Right atrium auricular region (tissue), 2 donors: ENCODE measurements around the gene RINL. TPM values are rescaled to one million over a fixed set of nuclear protein-coding genes. Genes with fewer than 3 reads are reported as not detected.

Source experiments
- DNase-seq: peaks from one replicate; pipeline ENCODE4 v3.0.0-alpha.2; 2019; ENCODE audit warnings: low spot score
- H3K27ac ChIP-seq, 2 donors: fragments of 200-600 bp; sonication (generic); 1 replicate in 1 of 2; 2 replicates in 1 of 2; pipeline ENCODE4 v1.5.1; 2016 to 2019
- H3K27me3 ChIP-seq, 2 donors: fragments of 200-600 bp; sonication (generic); one replicate each; pipeline versions ENCODE4 v1.5.1 to v1.6.0; 2017 to 2019
- H3K36me3 ChIP-seq: fragments of 200-600 bp; sonication (generic); one replicate; pipeline ENCODE4 v1.5.1; 2016
- H3K4me1 ChIP-seq, 2 donors: fragments of 200-600 bp; sonication (generic); one replicate each; pipeline versions ENCODE4 v1.5.1 to v1.6.0; 2017 to 2019
- H3K4me3 ChIP-seq, 2 donors: fragments of 200-600 bp; sonication (generic); 1 replicate in 1 of 2; 2 replicates in 1 of 2; pipeline ENCODE4 v1.5.1; 2017 to 2019; ENCODE audit warnings: mild to moderate bottlenecking in 1 of 2, moderate library complexity in 1 of 2
- H3K9me3 ChIP-seq, 2 donors: fragments of 200-600 bp; sonication (generic); one replicate each; pipeline ENCODE4 v1.5.1; 2019
- total RNA-seq, 2 donors: library from RNA; depleted of rRNA; stranded (reverse); fragments of >200 nt; gene quantifications; one replicate each; pipeline ENCODE4 v1.1.0, GENCODE V29; 2016
- TF ChIP-seq, protein P1 (sequence below), 2 donors: fragments of 200-600 bp; sonication (generic); IDR thresholded peaks; one replicate each; pipeline ENCODE4 v1.5.1; 2019; ENCODE audit warnings: antibody characterized with exemption in 2 of 2

RINL gene
- total RNA-seq, 2 donors from 2014 or later, result 3.3 to 5.5 TPM

DNA sequence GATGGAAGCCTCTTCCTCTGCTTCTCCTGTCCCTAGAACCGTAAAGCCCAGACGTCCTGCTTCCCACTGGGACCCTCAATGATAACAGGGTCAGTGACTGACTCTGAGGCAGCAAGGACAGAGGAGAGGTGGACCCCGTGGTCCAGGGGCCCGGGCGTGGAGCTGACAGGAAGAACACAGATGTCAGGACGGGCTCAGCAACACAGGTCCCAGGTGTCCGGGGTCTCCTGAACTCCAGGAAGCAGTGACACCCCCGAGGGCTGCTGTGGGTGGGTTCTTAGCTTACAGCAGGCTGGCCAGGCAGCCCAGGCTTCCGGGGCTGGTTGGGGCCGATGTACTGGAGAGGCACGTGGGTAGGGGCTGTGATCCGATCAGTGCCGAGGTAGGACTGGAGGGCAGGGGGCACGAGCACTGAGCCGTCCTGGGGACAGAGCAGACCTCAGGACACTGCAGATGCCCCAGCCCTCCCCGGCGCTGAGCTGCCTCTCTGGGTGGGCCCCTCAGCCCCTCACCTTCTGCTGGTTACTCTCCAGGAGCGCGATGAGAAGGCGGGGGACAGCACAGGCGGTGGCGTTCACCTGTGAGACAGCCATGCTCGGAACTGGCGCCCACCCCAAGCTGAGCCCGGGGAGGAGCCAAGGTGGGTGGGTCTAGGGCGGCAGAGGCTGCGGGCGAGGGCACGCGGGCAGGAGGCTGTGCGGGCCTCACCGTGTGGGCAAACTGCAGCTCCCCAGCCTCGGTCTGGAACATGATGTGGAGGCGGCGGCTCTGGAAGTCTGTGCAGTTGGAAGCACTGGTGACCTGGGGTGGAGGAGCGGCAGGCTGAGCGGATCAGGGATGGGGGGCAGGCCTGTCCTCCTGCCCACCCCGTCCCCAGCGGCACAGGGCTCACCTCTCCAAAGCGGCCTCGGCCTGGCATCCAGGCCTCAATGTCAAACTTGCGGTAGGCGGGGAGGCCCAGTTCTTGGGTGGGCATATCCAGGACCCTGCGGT, 37.5 kb upstream of the RINL start:
- H3K9me3 ChIP-seq, result no peaks in the 10 kb centered on the region
- TF ChIP-seq, protein P1, sequence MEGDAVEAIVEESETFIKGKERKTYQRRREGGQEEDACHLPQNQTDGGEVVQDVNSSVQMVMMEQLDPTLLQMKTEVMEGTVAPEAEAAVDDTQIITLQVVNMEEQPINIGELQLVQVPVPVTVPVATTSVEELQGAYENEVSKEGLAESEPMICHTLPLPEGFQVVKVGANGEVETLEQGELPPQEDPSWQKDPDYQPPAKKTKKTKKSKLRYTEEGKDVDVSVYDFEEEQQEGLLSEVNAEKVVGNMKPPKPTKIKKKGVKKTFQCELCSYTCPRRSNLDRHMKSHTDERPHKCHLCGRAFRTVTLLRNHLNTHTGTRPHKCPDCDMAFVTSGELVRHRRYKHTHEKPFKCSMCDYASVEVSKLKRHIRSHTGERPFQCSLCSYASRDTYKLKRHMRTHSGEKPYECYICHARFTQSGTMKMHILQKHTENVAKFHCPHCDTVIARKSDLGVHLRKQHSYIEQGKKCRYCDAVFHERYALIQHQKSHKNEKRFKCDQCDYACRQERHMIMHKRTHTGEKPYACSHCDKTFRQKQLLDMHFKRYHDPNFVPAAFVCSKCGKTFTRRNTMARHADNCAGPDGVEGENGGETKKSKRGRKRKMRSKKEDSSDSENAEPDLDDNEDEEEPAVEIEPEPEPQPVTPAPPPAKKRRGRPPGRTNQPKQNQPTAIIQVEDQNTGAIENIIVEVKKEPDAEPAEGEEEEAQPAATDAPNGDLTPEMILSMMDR (IDR thresholded peaks at IDR 0.05), result no peak
- no peak overlapping the region for H3K4me3 ChIP-seq
- no peak for DNase-seq
- H3K27me3 ChIP-seq, result no peaks in the 10 kb centered on the region
- no peaks in the 10 kb centered on the region for H3K36me3 ChIP-seq
- no peak overlapping the region for H3K27ac ChIP-seq
- H3K4me1 ChIP-seq, result peaks cover 0 to 4% of the 10 kb centered on the region in 2 donors

DNA sequence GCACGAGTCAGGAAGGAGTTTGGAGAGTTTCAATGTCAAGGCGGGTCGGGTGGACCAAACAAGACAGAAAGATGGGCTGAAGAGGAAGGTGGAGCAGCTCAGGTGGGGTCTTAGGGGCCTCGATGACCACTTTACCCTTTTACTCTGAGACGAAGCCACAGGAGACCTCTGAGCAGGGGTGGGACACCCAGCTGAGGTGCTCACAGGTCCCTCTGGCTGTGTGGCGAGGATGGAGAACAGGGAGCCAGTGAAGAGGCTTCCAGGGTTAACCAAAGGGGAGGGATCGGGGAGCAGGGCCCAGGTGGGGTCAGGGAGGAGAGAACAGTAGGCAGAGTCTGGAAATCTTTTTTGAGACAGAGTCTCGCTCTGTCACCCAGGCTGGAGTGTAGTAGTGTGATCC, 35.9 kb upstream of the RINL start:
- no peaks in the 10 kb centered on the region for H3K27me3 ChIP-seq
- H3K4me1 ChIP-seq, result peaks cover 0 to 4% of the 10 kb centered on the region in 2 donors
- TF ChIP-seq, protein P1 (IDR thresholded peaks at IDR 0.05), result no peak
- H3K4me3 ChIP-seq, result no peak overlapping the region
- no peak overlapping the region for H3K27ac ChIP-seq
- no peaks in the 10 kb centered on the region for H3K36me3 ChIP-seq
- H3K9me3 ChIP-seq, result no peaks in the 10 kb centered on the region
- DNase-seq, result no peak

DNA sequence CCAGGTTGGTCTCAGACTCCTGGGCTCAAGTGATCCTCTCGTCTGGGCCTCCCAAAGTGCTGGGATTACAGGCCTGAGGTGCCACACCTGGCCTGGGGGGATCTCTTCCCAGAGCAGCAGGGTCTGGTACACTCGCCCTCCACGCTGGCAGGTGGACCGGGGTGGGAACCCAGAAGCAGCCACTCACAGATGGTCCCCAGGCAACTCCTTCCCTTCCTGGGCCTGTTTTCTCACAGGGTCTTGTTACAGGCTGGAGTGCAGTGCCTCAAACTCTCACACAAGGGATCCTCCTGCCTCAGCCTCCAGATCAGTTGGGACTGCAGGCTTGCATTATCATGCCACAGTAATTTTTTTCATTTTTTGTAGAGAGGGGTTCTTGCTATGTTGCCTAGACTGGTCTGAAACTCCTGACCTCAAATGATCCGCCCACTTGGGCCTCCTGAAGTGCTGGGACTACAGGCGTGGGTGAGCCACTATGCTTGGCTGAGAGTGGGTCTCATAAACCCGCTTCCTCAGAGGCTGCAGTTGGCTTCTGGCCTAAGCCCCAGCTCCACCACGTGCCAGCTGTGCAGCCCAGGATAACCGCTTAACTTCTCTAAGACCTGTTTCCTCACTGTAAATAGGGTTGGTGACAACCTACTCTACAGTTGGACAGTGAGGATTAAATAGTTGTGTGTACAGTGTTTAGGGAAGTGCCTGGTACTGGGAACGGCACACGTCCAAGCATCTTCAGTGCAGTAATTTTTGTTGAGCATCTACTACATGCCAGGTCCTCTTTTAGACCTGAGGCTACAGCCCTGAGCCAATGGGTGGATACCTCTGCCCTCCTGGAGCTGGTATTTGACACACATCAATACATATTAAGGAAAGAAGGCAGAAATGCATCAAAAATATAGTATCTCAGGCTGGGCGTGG, 34.8 kb upstream of the RINL start:
- H3K4me3 ChIP-seq, result no peak overlapping the region
- TF ChIP-seq, protein P1 (IDR thresholded peaks at IDR 0.05), result no peak
- no peak for DNase-seq
- no peaks in the 10 kb centered on the region for H3K27me3 ChIP-seq
- H3K4me1 ChIP-seq, result peaks cover 0 to 4% of the 10 kb centered on the region in 2 donors
- H3K9me3 ChIP-seq, result no peaks in the 10 kb centered on the region
- no peak overlapping the region for H3K27ac ChIP-seq
- peaks cover 2% of the 10 kb centered on the region for H3K36me3 ChIP-seq

DNA sequence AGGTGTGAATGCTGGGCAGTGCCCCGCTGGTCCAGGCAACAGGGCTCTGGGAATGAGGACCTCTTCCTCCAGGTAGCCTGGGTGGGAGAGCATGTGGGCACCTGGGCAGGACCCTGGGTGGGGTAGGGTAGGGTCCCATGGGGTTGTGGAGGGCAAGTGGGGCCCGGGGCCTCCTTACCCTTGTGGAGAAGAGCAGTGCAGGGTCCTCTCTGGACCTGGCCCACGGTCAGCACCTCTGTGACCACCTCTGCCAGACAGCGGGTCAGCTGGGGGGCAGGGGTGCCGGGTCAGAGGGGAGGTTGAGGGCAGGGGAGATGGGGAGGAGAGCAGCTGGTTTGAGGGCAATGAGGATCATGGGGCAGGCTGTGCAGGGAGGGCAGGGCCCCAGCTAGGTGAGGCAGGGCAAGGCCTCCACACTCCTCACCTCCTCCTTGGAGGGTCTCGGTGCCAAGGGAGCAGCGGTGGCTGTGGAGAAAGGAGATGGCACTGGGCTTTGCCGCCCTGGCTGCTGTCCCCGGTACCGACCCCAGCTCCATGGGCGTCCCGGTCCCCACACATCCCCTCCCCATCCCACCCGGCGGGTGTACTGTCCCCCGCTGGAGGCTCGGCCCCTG, 33.4 kb upstream of the RINL start:
- H3K27ac ChIP-seq, result no peak overlapping the region
- no peaks in the 10 kb centered on the region for H3K27me3 ChIP-seq
- H3K9me3 ChIP-seq, result no peaks in the 10 kb centered on the region
- H3K36me3 ChIP-seq, result peaks cover 15% of the 10 kb centered on the region
- no peak overlapping the region for H3K4me3 ChIP-seq
- no peak for DNase-seq
- peaks cover 0 to 4% of the 10 kb centered on the region in 2 donors for H3K4me1 ChIP-seq
- TF ChIP-seq, protein P1 (IDR thresholded peaks at IDR 0.05), result no peak

DNA sequence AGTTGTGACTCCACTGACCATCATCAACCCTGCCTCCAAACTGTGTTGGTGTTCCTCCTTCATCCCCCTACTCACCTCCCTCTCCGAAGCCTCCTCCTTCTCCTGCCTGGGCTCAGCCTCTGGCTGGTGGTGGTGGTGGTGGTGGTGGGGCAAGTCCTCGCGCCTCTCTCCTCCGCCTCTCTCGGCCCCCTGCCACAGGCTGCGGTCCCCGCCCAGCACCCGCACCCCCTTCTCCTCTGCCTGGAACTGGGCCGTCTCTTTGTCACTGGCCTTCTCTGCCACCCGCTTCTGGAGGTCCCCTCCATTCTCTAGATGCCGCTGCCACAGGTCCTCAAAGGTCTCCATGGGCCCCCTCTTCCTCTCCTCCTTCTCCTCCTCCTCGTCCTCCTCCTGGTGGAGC, 32.4 kb upstream of the RINL start:
- TF ChIP-seq, protein P1 (IDR thresholded peaks at IDR 0.05), result no peak
- Histone ChIP-seq H3K9me3 (no peaks in the 10 kb centered on the region), H3K27me3 (no peaks in the 10 kb centered on the region), H3K4me1 (peaks cover 0 to 4% of the 10 kb centered on the region in 2 donors), H3K36me3 (peaks cover 19% of the 10 kb centered on the region), H3K27ac (no peak overlapping the region), H3K4me3 (no peak overlapping the region)
- DNase-seq, result no peak
